ENCODE data around the gene ZNF765. TPM values are rescaled to one million over a fixed set of nuclear protein-coding genes. Genes with fewer than 3 reads are reported as not detected.

The ZNF765 gene
- total RNA-seq, 2 donors from 2014 or later: 7.5 to 9.6 TPM

- ATAC-seq: no peak
Measured at GRCh38 chr19:53461866-53462265, 66.9 kb downstream of the ZNF765 start.

GRCh38 chr19:53462861-53463260 is 67.9 kb downstream of the ZNF765 start:
- no peaks in the 10 kb centered on the region for H3K27me3 ChIP-seq
- ATAC-seq (no peak), DNase-seq (no peak)
- H3K36me3 ChIP-seq (replicated peaks in 1 of 2; ENCODE audit: insufficient read depth in 1 of 2, low read depth in 2 of 2): no peaks in the 10 kb centered on the region
- H3K4me3 ChIP-seq: no peak overlapping the region
- intact Hi-C loops (cut with DNase I): no loop called here
- H3K27ac ChIP-seq: no peak overlapping the region
- TF ChIP-seq POLR2A (IDR thresholded peaks at IDR 0.05) (no peak), CTCF (IDR thresholded peaks at IDR 0.05) (no peak)
- peaks cover 8% of the 10 kb centered on the region for H3K4me1 ChIP-seq
- 69 to 71% methylated on average over 12 to 14 of the region's 14 CpGs for WGBS, 2 donors
- H3K9me3 ChIP-seq: peaks cover 0 to 10% (median 0%) of the 10 kb centered on the region in 3 donors

More at GRCh38 chr19:53461866-53462265, 66.9 kb downstream of the ZNF765 start:
- intact Hi-C loops (cut with DNase I): no loop called here
- Histone ChIP-seq H3K36me3 (replicated peaks in 1 of 2; ENCODE audit: insufficient read depth in 1 of 2, low read depth in 2 of 2) (no peaks in the 10 kb centered on the region), H3K4me3 (no peak overlapping the region), H3K4me1 (peaks cover 4% of the 10 kb centered on the region), H3K27ac (no peak overlapping the region), H3K9me3 (peaks cover 0 to 18% (median 0%) of the 10 kb centered on the region in 3 donors), H3K27me3 (no peaks in the 10 kb centered on the region)
- no peak for DNase-seq
- 68 to 76% methylated on average over 6 of the region's 6 CpGs for WGBS, 2 donors
- TF ChIP-seq POLR2A (IDR thresholded peaks at IDR 0.05) (no peak), CTCF (IDR thresholded peaks at IDR 0.05) (no peak)

GRCh38 chr19:53463263-53463662 is 68.3 kb downstream of the ZNF765 start:
- Histone ChIP-seq H3K27ac (no peak overlapping the region), H3K4me3 (no peak overlapping the region), H3K4me1 (peaks cover 10% of the 10 kb centered on the region), H3K9me3 (peaks cover 0 to 8% (median 0%) of the 10 kb centered on the region in 3 donors), H3K27me3 (no peaks in the 10 kb centered on the region), H3K36me3 (replicated peaks in 1 of 2; ENCODE audit: insufficient read depth in 1 of 2, low read depth in 2 of 2) (no peaks in the 10 kb centered on the region)
- DNase-seq (peak; percentile 7 to 31 (median 20)), ATAC-seq (no peak)
- TF ChIP-seq CTCF (IDR thresholded peaks at IDR 0.05) (no peak), POLR2A (IDR thresholded peaks at IDR 0.05) (no peak)
- WGBS, 2 donors: 18% methylated on average over 15 to 19 of the region's 19 CpGs
- intact Hi-C loops (cut with DNase I): no loop called here

GRCh38 chr19:53466726-53467484 is 72.0 kb downstream of the ZNF765 start:
- H3K4me1 ChIP-seq: peaks cover 14% of the 10 kb centered on the region
- DNase-seq (no peak), ATAC-seq (peak; percentile 26)
- no peak for TF ChIP-seq CTCF (IDR thresholded peaks at IDR 0.05)
- no peak for TF ChIP-seq POLR2A (IDR thresholded peaks at IDR 0.05)
- H3K9me3 ChIP-seq: no peaks in the 10 kb centered on the region
- peak overlapping the region in 3 of 4 donors; percentile 61 to 82 (median 72) for H3K27ac ChIP-seq
- WGBS, 2 donors: 7 to 14% methylated on average over 30 to 31 of the region's 31 CpGs
- intact Hi-C loops (cut with DNase I): no loop called here
- H3K27me3 ChIP-seq: no peaks in the 10 kb centered on the region
- no peaks in the 10 kb centered on the region for H3K36me3 ChIP-seq (replicated peaks in 1 of 2; ENCODE audit: insufficient read depth in 1 of 2, low read depth in 2 of 2)
- peak overlapping the region; percentile 20 to 32 for H3K4me3 ChIP-seq

Measured in body of pancreas (tissue), 4 donors.